Measurements from ENCODE around the gene JAGN1.
"Not testable (repeated sequence)": the region's sequence is repeated elsewhere in the genome, so short reads cannot be mapped to it uniquely, and the experiment has no call there.

Gene JAGN1

GRCh38 chr3:9869955-9870354, 20.5 kb upstream of the JAGN1 start:
- Histone ChIP-seq H3K27me3 (ENCODE audit: insufficient read depth, poor library complexity, severe bottlenecking) (no peaks in the 10 kb centered on the region), H3K4me3 (ENCODE audit: severe bottlenecking) (no peak overlapping the region), H3K4me1 (ENCODE audit: insufficient read depth, poor library complexity, severe bottlenecking) (peaks cover 4% of the 10 kb centered on the region), H3K9me3 (ENCODE audit: severe bottlenecking) (no peaks in the 10 kb centered on the region), H3K36me3 (ENCODE audit: low read depth) (no peaks in the 10 kb centered on the region), H3K27ac (ENCODE audit: poor library complexity, severe bottlenecking) (no peak overlapping the region)
- no peak for TF ChIP-seq CTCF (IDR thresholded peaks at IDR 0.05; ENCODE audit: poor library complexity, severe bottlenecking)
- ATAC-seq (ENCODE audit: low read depth), result no peak
- no peak for DNase-seq (ENCODE audit: low spot score)

- no peaks in the 10 kb centered on the region for H3K27me3 ChIP-seq (ENCODE audit: insufficient read depth, poor library complexity, severe bottlenecking)
- peaks cover 4% of the 10 kb centered on the region for H3K4me1 ChIP-seq (ENCODE audit: insufficient read depth, poor library complexity, severe bottlenecking)
- H3K4me3 ChIP-seq (ENCODE audit: severe bottlenecking), result no peak overlapping the region
- ATAC-seq (ENCODE audit: low read depth) (peak; percentile 35; the same call in 1 of the 3 replicates), DNase-seq (ENCODE audit: low spot score) (no peak)
- no peaks in the 10 kb centered on the region for H3K36me3 ChIP-seq (ENCODE audit: low read depth)
- peak overlapping the region; percentile 28 for H3K27ac ChIP-seq (ENCODE audit: poor library complexity, severe bottlenecking)
- H3K9me3 ChIP-seq (ENCODE audit: severe bottlenecking), result no peaks in the 10 kb centered on the region
- TF ChIP-seq CTCF (IDR thresholded peaks at IDR 0.05; ENCODE audit: poor library complexity, severe bottlenecking), result no peak
These were observed 19.4 kb upstream of the JAGN1 start for GRCh38 chr3:9870978-9871377.

GRCh38 chr3:9872067-9872466, 18.3 kb upstream of the JAGN1 start:
- H3K4me1 ChIP-seq (ENCODE audit: insufficient read depth, poor library complexity, severe bottlenecking); H3K9me3 ChIP-seq (ENCODE audit: severe bottlenecking); H3K27me3 ChIP-seq (ENCODE audit: insufficient read depth, poor library complexity, severe bottlenecking); DNase-seq (ENCODE audit: low spot score); ATAC-seq (ENCODE audit: low read depth); H3K27ac ChIP-seq (ENCODE audit: poor library complexity, severe bottlenecking); H3K36me3 ChIP-seq (ENCODE audit: low read depth); H3K4me3 ChIP-seq (ENCODE audit: severe bottlenecking): not testable (repeated sequence)

- ATAC-seq (ENCODE audit: low read depth) (no peak), DNase-seq (ENCODE audit: low spot score) (no peak)
- Histone ChIP-seq H3K36me3 (ENCODE audit: low read depth) (no peaks in the 10 kb centered on the region), H3K4me3 (ENCODE audit: severe bottlenecking) (no peak overlapping the region), H3K4me1 (ENCODE audit: insufficient read depth, poor library complexity, severe bottlenecking) (peaks cover 4% of the 10 kb centered on the region), H3K27ac (ENCODE audit: poor library complexity, severe bottlenecking) (no peak overlapping the region), H3K9me3 (ENCODE audit: severe bottlenecking) (no peaks in the 10 kb centered on the region), H3K27me3 (ENCODE audit: insufficient read depth, poor library complexity, severe bottlenecking) (no peaks in the 10 kb centered on the region)
- no peak for TF ChIP-seq CTCF (IDR thresholded peaks at IDR 0.05; ENCODE audit: poor library complexity, severe bottlenecking)
These were observed 15.0 kb upstream of the JAGN1 start for GRCh38 chr3:9875448-9875847.

GRCh38 chr3:9876255-9876654, 14.2 kb upstream of the JAGN1 start:
- not testable (repeated sequence) for H3K4me1 ChIP-seq (ENCODE audit: insufficient read depth, poor library complexity, severe bottlenecking)

GRCh38 chr3:9876991-9877390, 13.4 kb upstream of the JAGN1 start:
- ATAC-seq (ENCODE audit: low read depth) (0 out of 3 replicates have a peak, but pooled peaks have one; percentile 35), DNase-seq (ENCODE audit: low spot score) (no peak)
- Histone ChIP-seq H3K27ac (ENCODE audit: poor library complexity, severe bottlenecking) (no peak overlapping the region), H3K4me3 (ENCODE audit: severe bottlenecking) (no peak overlapping the region), H3K4me1 (ENCODE audit: insufficient read depth, poor library complexity, severe bottlenecking) (no peaks in the 10 kb centered on the region), H3K9me3 (ENCODE audit: severe bottlenecking) (no peaks in the 10 kb centered on the region), H3K36me3 (ENCODE audit: low read depth) (no peaks in the 10 kb centered on the region), H3K27me3 (ENCODE audit: insufficient read depth, poor library complexity, severe bottlenecking) (no peaks in the 10 kb centered on the region)
- TF ChIP-seq CTCF (IDR thresholded peaks at IDR 0.05; ENCODE audit: poor library complexity, severe bottlenecking), result no peak

More at GRCh38 chr3:9876255-9876654, 14.2 kb upstream of the JAGN1 start:
- H3K4me3 ChIP-seq (ENCODE audit: severe bottlenecking); H3K27me3 ChIP-seq (ENCODE audit: insufficient read depth, poor library complexity, severe bottlenecking); H3K27ac ChIP-seq (ENCODE audit: poor library complexity, severe bottlenecking); H3K9me3 ChIP-seq (ENCODE audit: severe bottlenecking); DNase-seq (ENCODE audit: low spot score); ATAC-seq (ENCODE audit: low read depth); H3K36me3 ChIP-seq (ENCODE audit: low read depth): not testable (repeated sequence)
